Thoracic aorta (tissue), 2 donors: ENCODE data around the gene RNF144A. TPM values are rescaled to one million over a fixed set of nuclear protein-coding genes. Genes with fewer than 3 reads are reported as not detected.

ENCODE experiments used
- ATAC-seq: fragments of 150-250 bp; one replicate; pipeline ENCODE4 v1.8.0; 2017; ENCODE audit warnings: low read depth; ENCODE audit not compliant: insufficient number of reproducible peaks, low FRiP score
- DNase-seq: peaks from one replicate; pipeline ENCODE4 v3.0.0-alpha.2; 2020; ENCODE audit warnings: low spot score
- H3K27ac ChIP-seq, 2 donors: fragments of 200-600 bp; sonication (generic); 1 replicate in 1 of 2; 2 replicates in 1 of 2; pipeline ENCODE4 v1.5.1; 2016; ENCODE audit warnings: mild to moderate bottlenecking in 2 of 2, moderate library complexity in 2 of 2
- H3K27me3 ChIP-seq: fragments of 200-600 bp; sonication (generic); replicated peaks from 2 replicates; pipeline ENCODE4 v1.6.0; 2016; ENCODE audit warnings: mild to moderate bottlenecking; ENCODE audit not compliant: insufficient read depth
- H3K36me3 ChIP-seq: fragments of 200-600 bp; sonication (generic); one replicate; pipeline ENCODE4 v1.5.1; 2016
- H3K4me1 ChIP-seq, 2 donors: fragments of 200-600 bp; sonication (generic); 1 replicate in 1 of 2; 2 replicates in 1 of 2; pipeline versions ENCODE4 v1.5.1 to v1.6.0; 2016; ENCODE audit warnings: low read depth in 2 of 2, mild to moderate bottlenecking in 1 of 2; ENCODE audit not compliant: control insufficient read depth in 1 of 2
- H3K4me3 ChIP-seq: fragments of 200-600 bp; sonication (generic); 2 replicates; pipeline ENCODE4 v1.5.1; 2016; ENCODE audit warnings: mild to moderate bottlenecking
- H3K9me3 ChIP-seq: fragments of 200-600 bp; sonication (generic); 2 replicates; pipeline ENCODE4 v1.5.1; 2016
- CTCF ChIP-seq: fragments of 200-600 bp; sonication (generic); IDR thresholded peaks from one replicate; pipeline ENCODE4 v1.5.1; 2019; ENCODE audit warnings: antibody characterized with exemption
- total RNA-seq, 2 donors: library from RNA; depleted of rRNA; stranded (reverse); fragments of >200 nt; gene quantifications; one replicate each; pipeline versions ENCODE4 v1.1.0 to v1.2.3, GENCODE V29; 2016

Gene RNF144A
- total RNA-seq, 2 donors from 2014 or later = 3.4 to 6.2 TPM

DNA sequence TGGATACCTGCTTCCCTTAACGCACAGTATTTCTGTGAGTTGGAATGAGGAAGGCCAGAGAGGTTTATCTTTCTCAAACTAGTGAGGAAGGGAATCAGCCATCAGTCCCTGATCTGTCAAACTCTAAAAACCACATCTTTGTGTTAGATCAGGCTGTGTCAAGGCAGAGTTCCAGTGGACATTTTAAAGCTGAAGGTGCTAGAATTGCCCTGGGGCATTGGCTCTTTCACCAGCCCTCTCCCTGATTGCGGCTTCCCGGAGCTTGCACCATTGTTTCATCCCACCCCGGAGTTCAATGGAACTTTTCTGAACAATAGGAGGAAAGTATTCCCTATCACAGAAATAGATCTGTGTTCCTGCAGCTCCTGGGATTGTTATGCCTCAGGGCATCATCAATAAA is 110.2 kb downstream of the RNF144A start:
- Histone ChIP-seq H3K4me3 (no peak overlapping the region), H3K36me3 (no peaks in the 10 kb centered on the region), H3K27me3 (no peaks in the 10 kb centered on the region), H3K9me3 (no peaks in the 10 kb centered on the region), H3K4me1 (peaks cover 0 to 20% of the 10 kb centered on the region in 2 donors), H3K27ac (no peak overlapping the region)
- DNase-seq = no peak
- no peak for TF ChIP-seq CTCF
- no peak for ATAC-seq

GRCh38 chr2:7027956-7028655 is 110.9 kb downstream of the RNF144A start:
- Histone ChIP-seq H3K9me3 (no peaks in the 10 kb centered on the region), H3K4me1 (peaks cover 0 to 15% of the 10 kb centered on the region in 2 donors), H3K27ac (no peak overlapping the region), H3K36me3 (no peaks in the 10 kb centered on the region), H3K27me3 (no peaks in the 10 kb centered on the region), H3K4me3 (no peak overlapping the region)
- TF ChIP-seq CTCF = no peak
- DNase-seq (no peak), ATAC-seq (no peak)

- H3K36me3 ChIP-seq = no peaks in the 10 kb centered on the region
- TF ChIP-seq CTCF = no peak
- no peaks in the 10 kb centered on the region for H3K27me3 ChIP-seq
- no peaks in the 10 kb centered on the region for H3K9me3 ChIP-seq
- DNase-seq (no peak), ATAC-seq (no peak)
- no peak overlapping the region for H3K27ac ChIP-seq
- H3K4me3 ChIP-seq = no peak overlapping the region
- peaks cover 0 to 15% of the 10 kb centered on the region in 2 donors for H3K4me1 ChIP-seq
Observed at GRCh38 chr2:7028846-7029245, 111.6 kb downstream of the RNF144A start.

GRCh38 chr2:7029291-7030059 is 112.3 kb downstream of the RNF144A start:
- DNase-seq = no peak
- Histone ChIP-seq H3K4me1 (peaks cover 0 to 13% of the 10 kb centered on the region in 2 donors), H3K36me3 (no peaks in the 10 kb centered on the region), H3K27ac (no peak overlapping the region), H3K9me3 (no peaks in the 10 kb centered on the region), H3K4me3 (no peak overlapping the region), H3K27me3 (no peaks in the 10 kb centered on the region)
- no peak for ATAC-seq
- TF ChIP-seq CTCF = no peak

- no peaks in the 10 kb centered on the region for H3K36me3 ChIP-seq
Observed at GRCh38 chr2:7030810-7031209, 113.6 kb downstream of the RNF144A start.

More at GRCh38 chr2:7030810-7031209, 113.6 kb downstream of the RNF144A start:
- H3K4me1 ChIP-seq = peaks cover 0 to 13% of the 10 kb centered on the region in 2 donors
- H3K4me3 ChIP-seq = no peak overlapping the region
- no peak overlapping the region for H3K27ac ChIP-seq
- no peaks in the 10 kb centered on the region for H3K27me3 ChIP-seq
- no peaks in the 10 kb centered on the region for H3K9me3 ChIP-seq
- no peak for DNase-seq
- ATAC-seq = no peak
- TF ChIP-seq CTCF = no peak
